Upper lobe of left lung (tissue), 6 donors: ENCODE results near the gene COX6A2. TPM values are rescaled to one million over a fixed set of nuclear protein-coding genes. Genes with fewer than 3 reads are reported as not detected.
A peak's percentile ranks its signal among the peaks of the same experiment; 100 is the strongest.

Source experiments
- ATAC-seq, 2 donors: fragments of 200-7000 bp; cut with Tn5 transposase; one replicate each; pipeline ENCODE4 v1.9.1; 2022; ENCODE audit warnings: mild to moderate bottlenecking in 2 of 2, moderate library complexity in 2 of 2; ENCODE audit not compliant: low FRiP score in 2 of 2
- DNase-seq, 2 donors: peaks; one replicate each; pipeline ENCODE4 v3.0.0-alpha.2; 2019 to 2020
- H3K27ac ChIP-seq, 4 donors: fragments of 200-600 bp; sonication (generic); one replicate each; pipeline ENCODE4 v1.5.1; 2016 to 2019
- H3K27me3 ChIP-seq, 4 donors: fragments of 200-600 bp; sonication (generic); one replicate each; pipeline ENCODE4 v1.5.1; 2017 to 2019
- H3K36me3 ChIP-seq, 4 donors: fragments of 200-600 bp; sonication (generic); one replicate each; pipeline ENCODE4 v1.5.1; 2016 to 2019
- H3K4me1 ChIP-seq, 4 donors: fragments of 200-600 bp; sonication (generic); one replicate each; pipeline ENCODE4 v1.5.1; 2018 to 2019
- H3K4me3 ChIP-seq, 4 donors: fragments of 200-600 bp; sonication (generic); one replicate each; pipeline ENCODE4 v1.5.1; 2017 to 2019; ENCODE audit warnings: mild to moderate bottlenecking in 2 of 4, moderate library complexity in 1 of 4
- H3K9me3 ChIP-seq, 4 donors: fragments of 200-600 bp; sonication (generic); one replicate each; pipeline ENCODE4 v1.5.1; 2018 to 2019
- CTCF ChIP-seq, 6 experiments: fragments of 450-650 bp in 4 of 6; fragments of 200-600 bp in 2 of 6; sonication (generic) in 2 of 6; IDR thresholded peaks; one replicate each; pipeline ENCODE4 v1.5.1; 2016 to 2019; ENCODE audit warnings: antibody characterized with exemption in 6 of 6
- EP300 ChIP-seq, 4 donors: sonication (generic); formaldehyde crosslinking; IDR thresholded peaks; one replicate each; pipeline ENCODE4 v1.5.1; 2017; ENCODE audit warnings: antibody characterized with exemption in 4 of 4, control low read depth in 2 of 4
- POLR2A ChIP-seq, 4 donors: fragments of 450-650 bp; IDR thresholded peaks; one replicate each; pipeline ENCODE4 v1.5.1; 2016 to 2017; ENCODE audit warnings: antibody characterized with exemption in 4 of 4, mild to moderate bottlenecking in 2 of 4
- POLR2AphosphoS5 ChIP-seq, 2 donors: sonication (generic); formaldehyde crosslinking; IDR thresholded peaks; one replicate each; pipeline ENCODE4 v1.5.1; 2017; ENCODE audit warnings: antibody characterized with exemption in 2 of 2
- WGBS, 2 donors: methylation state at CpG; one replicate each; pipeline ENCODE4 v1.1.5; 2017 to 2018; 5-methylcytosine and 5-hydroxymethylcytosine counted together
- total RNA-seq, 6 donors: library from RNA; depleted of rRNA in 4 of 6; stranded (reverse); fragments of >200 nt in 4 of 6; gene quantifications; one replicate each; pipeline versions ENCODE4 v1.1.0 to v1.2.1, GENCODE V29; 2016 to 2021
- donor health status: DM: no; HTN: no; CAD: no; lungs with moderate emphysema.
- donor health status: DM: no; HTN: yes; CAD: no; lungs with severe emphysema.

Gene COX6A2
- total RNA-seq, 6 donors from 2014 or later: not detected

- Histone ChIP-seq H3K27me3 (no peaks in the 10 kb centered on the region), H3K9me3 (peaks cover 0 to 13% (median 0%) of the 10 kb centered on the region in 4 donors), H3K4me3 (no peak overlapping the region), H3K27ac (no peak overlapping the region), H3K4me1 (no peaks in the 10 kb centered on the region), H3K36me3 (no peaks in the 10 kb centered on the region)
- peak in 1 of 2 donors; percentile 11 for ATAC-seq
- DNase-seq: no peak
- TF ChIP-seq CTCF (IDR thresholded peaks at IDR 0.05): no peak
- TF ChIP-seq EP300 (IDR thresholded peaks at IDR 0.05): no peak
- no peak for TF ChIP-seq POLR2A (IDR thresholded peaks at IDR 0.05)
- TF ChIP-seq POLR2AphosphoS5 (IDR thresholded peaks at IDR 0.05): no peak
- WGBS, 2 donors: 75 to 80% methylated on average over 14 to 21 of the region's 21 CpGs
Measured at GRCh38 chr16:31403590-31404352, 24.4 kb downstream of the COX6A2 start.

GRCh38 chr16:31402687-31403086 lies 25.5 kb downstream of the COX6A2 start:
- no peak for ATAC-seq
- Histone ChIP-seq H3K36me3 (no peaks in the 10 kb centered on the region), H3K9me3 (peaks cover 0 to 13% (median 0%) of the 10 kb centered on the region in 4 donors), H3K27ac (no peak overlapping the region), H3K4me1 (no peaks in the 10 kb centered on the region), H3K27me3 (no peaks in the 10 kb centered on the region), H3K4me3 (no peak overlapping the region)
- 68 to 72% methylated on average over 1 of the region's 1 CpG for WGBS, 2 donors
- DNase-seq: no peak
- no peak for TF ChIP-seq POLR2AphosphoS5 (IDR thresholded peaks at IDR 0.05)

- ATAC-seq: no peak
- 83% methylated on average over 6 to 11 of the region's 11 CpGs for WGBS, 2 donors
- TF ChIP-seq POLR2AphosphoS5 (IDR thresholded peaks at IDR 0.05): no peak
- no peak for TF ChIP-seq CTCF (IDR thresholded peaks at IDR 0.05)
- TF ChIP-seq POLR2A (IDR thresholded peaks at IDR 0.05): no peak
- no peak for TF ChIP-seq EP300 (IDR thresholded peaks at IDR 0.05)
- H3K4me3 ChIP-seq: no peak overlapping the region
- no peaks in the 10 kb centered on the region for H3K36me3 ChIP-seq
- no peaks in the 10 kb centered on the region for H3K27me3 ChIP-seq
- no peaks in the 10 kb centered on the region for H3K4me1 ChIP-seq
- DNase-seq: no peak
- peaks cover 0 to 13% (median 0%) of the 10 kb centered on the region in 4 donors for H3K9me3 ChIP-seq
- no peak overlapping the region for H3K27ac ChIP-seq
Measured at GRCh38 chr16:31401436-31401835, 26.7 kb downstream of the COX6A2 start.

- H3K4me3 ChIP-seq: no peak overlapping the region
- H3K9me3 ChIP-seq: peaks cover 0 to 13% (median 0%) of the 10 kb centered on the region in 4 donors
- DNase-seq (peak in 1 of 2 donors; percentile 34), ATAC-seq (no peak)
- no peak overlapping the region for H3K27ac ChIP-seq
- H3K27me3 ChIP-seq: no peaks in the 10 kb centered on the region
- no peaks in the 10 kb centered on the region for H3K36me3 ChIP-seq
- TF ChIP-seq POLR2A (IDR thresholded peaks at IDR 0.05) (no peak), CTCF (IDR thresholded peaks at IDR 0.05) (no peak), POLR2AphosphoS5 (IDR thresholded peaks at IDR 0.05) (peak in 1 of 2 donors; percentile 9)
- WGBS, 2 donors: 34 to 49% methylated on average over 2 of the region's 2 CpGs
- H3K4me1 ChIP-seq: no peaks in the 10 kb centered on the region
Measured at GRCh38 chr16:31400191-31400590, 28.0 kb downstream of the COX6A2 start.

GRCh38 chr16:31397701-31398100 lies 30.5 kb downstream of the COX6A2 start:
- Histone ChIP-seq H3K4me1 (no peaks in the 10 kb centered on the region), H3K27ac (no peak overlapping the region), H3K27me3 (no peaks in the 10 kb centered on the region), H3K36me3 (no peaks in the 10 kb centered on the region), H3K4me3 (no peak overlapping the region), H3K9me3 (peaks cover 0 to 13% (median 0%) of the 10 kb centered on the region in 4 donors)
- no peak for ATAC-seq
- DNase-seq: no peak
- WGBS, 2 donors: 72 to 76% methylated on average over 7 to 9 of the region's 9 CpGs
- TF ChIP-seq EP300 (IDR thresholded peaks at IDR 0.05): no peak
